Activated naive CD8-positive, alpha-beta T cell treated with anti-CD3 and anti-CD28 coated beads, Interleukin-2, amount 50 U/mL, for 24 hours (primary cell): ENCODE data around the gene TPI1.
"Not testable (repeated sequence)": the region's sequence is repeated elsewhere in the genome, so short reads cannot be mapped to it uniquely, and the experiment has no call there.

Experiments
- ATAC-seq: fragments of 150-1000 bp; cut with Tn5 transposase; one replicate; pipeline ENCODE4 v1.10.0; 2021
- DNase-seq: peaks from one replicate; pipeline ENCODE4 v3.0.0; 2021
- H3K27ac Mint-ChIP-seq: one replicate; pipeline ENCODE4 v1.8.0; 2021; ENCODE audit warnings: mild to moderate bottlenecking, mixed read lengths
- H3K27me3 Mint-ChIP-seq: one replicate; pipeline ENCODE4 v1.8.0; 2021; ENCODE audit warnings: mixed read lengths
- H3K36me3 Mint-ChIP-seq: one replicate; pipeline ENCODE4 v1.8.0; 2021; ENCODE audit warnings: low read depth, mixed read lengths
- H3K4me1 Mint-ChIP-seq: one replicate; pipeline ENCODE4 v1.8.0; 2021; ENCODE audit warnings: mixed read lengths
- H3K4me3 Mint-ChIP-seq: one replicate; pipeline ENCODE4 v1.8.0; 2021; ENCODE audit warnings: mild to moderate bottlenecking, moderate library complexity, mixed read lengths
- H3K9me3 Mint-ChIP-seq: one replicate; pipeline ENCODE4 v1.8.0; 2021; ENCODE audit warnings: mixed read lengths

The TPI1 gene

DNA sequence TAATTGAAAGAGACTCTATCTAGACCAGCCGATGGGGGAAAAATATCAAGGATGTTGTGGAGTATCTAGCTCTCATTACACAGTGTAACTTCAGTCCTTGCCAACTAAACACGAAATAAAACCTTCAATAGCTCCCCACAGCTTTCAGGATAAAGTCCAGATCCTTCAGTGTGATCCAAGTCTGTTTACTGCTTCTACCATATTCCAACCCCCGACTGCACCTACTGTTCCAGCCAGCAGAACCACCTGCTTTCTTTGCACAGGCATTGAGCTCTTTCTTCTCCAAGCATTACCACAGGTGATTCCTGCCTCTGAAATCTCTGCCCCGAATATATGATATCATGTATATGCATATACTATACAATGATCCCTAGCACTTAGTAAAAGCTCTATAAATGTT, 35.1 kb downstream of the TPI1 start:
- ATAC-seq: no peak
- Mint-ChIP-seq H3K27ac (no peak overlapping the region), H3K27me3 (no peaks in the 10 kb centered on the region), H3K36me3 (no peaks in the 10 kb centered on the region), H3K4me1 (peaks cover 12% of the 10 kb centered on the region), H3K4me3 (no peak overlapping the region), H3K9me3 (no peaks in the 10 kb centered on the region)
- DNase-seq: no peak

DNA sequence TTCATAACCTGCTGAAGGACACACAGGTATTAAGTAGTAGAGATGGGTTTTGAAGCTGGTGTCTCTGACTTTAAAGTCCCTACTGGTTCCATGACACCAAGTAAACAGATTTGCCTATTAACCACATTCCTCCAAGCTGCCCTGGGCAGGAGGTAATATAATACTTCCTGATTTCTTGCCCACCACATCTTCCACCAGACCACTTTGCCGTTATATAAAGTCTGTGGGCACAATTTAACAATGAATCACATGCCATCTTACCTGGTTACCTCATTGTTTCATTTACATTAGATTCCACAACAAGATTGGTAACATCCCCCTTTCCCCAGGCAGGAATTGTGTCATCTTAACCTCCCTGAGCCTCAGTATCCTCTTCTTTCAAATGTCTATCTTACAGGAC, 36.4 kb downstream of the TPI1 start:
- H3K36me3 Mint-ChIP-seq: no peaks in the 10 kb centered on the region
- H3K4me1 Mint-ChIP-seq: peaks cover 12% of the 10 kb centered on the region
- ATAC-seq (no peak), DNase-seq (no peak)
- H3K27me3 Mint-ChIP-seq: no peaks in the 10 kb centered on the region
- no peak overlapping the region for H3K4me3 Mint-ChIP-seq
- no peaks in the 10 kb centered on the region for H3K9me3 Mint-ChIP-seq
- no peak overlapping the region for H3K27ac Mint-ChIP-seq

DNA sequence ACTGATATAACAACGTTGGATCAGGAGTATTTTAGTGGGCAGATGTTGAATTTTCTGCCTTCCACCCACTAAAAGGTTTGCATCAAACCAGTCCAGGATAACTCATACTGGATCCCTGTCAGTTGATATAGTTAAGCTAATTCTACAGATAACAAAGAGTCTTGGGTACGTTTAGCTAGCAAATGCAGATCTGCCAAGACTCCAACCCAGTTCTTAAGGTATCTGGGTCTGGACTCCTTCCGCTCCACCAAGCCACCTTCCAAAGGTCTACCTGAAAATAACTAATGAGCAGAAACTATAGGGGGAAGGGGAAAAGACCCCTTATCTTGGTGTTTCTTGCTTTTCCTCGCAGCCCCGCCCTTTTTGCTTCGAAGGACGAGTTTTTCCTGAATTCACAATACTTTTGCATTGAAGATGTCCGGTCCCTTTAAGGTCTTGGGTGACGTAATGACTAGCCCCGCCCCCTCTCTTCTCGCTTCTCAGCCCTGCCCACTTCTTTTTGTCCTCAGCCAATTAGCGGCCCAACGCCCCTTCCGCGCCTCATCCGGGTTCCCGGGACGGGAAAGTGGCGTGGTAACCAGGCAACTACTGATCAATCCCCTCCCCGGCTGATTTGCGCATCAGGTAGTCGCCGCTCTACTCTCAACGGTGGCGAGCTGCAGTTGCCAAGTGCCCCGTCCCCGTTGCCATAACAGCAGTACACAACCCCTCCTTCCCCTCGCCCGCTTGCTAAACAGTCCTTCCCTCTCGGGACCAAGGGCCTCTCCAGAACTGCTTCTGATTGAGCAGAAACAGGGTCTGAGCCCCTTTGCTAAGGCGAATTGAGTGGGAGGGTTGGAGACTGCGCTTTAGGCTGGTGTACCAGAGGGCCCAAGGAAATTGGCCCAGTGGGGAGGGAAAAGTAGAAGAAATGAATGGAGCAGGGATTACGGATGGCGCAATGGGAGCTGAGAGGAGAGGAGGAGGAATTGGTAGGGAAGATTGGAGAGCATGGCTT, 37.2 kb downstream of the TPI1 start, which contains the start of gene LRRC23:
Gene LRRC23 (plus strand): TSS at position 543 of the 997 bp plus-strand sequence. CDS start 812 bp downstream, outside the sequence.
- DNase-seq: peak; percentile 98
- H3K27ac Mint-ChIP-seq: no peak within 1 kb of the TSS

DNA sequence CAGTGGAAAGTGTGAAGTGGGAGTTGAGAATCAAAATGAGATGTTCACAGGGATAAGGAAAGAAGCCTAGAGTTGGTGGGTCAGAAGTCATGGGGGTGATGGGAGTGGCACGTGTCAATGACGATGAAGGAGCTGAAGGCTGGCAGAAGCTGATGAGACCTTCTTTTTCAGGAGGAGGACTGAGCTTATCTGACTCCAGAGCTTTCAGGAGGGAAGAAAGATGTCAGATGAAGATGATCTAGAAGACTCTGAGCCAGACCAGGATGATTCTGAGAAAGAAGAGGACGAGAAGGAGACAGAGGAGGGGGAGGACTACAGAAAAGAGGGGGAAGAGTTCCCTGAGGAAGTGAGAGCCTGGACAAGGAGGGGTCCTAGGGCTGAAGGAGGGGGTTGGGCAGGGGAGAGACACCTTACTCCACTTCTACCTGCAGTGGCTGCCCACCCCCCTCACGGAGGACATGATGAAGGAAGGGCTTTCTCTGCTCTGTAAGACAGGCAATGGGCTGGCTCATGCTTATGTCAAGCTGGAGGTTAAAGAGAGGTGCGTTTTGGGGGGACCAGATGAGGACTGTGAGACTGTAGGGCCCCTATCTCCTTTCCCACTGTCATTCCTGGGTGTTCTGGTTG, 38.2 kb downstream of the TPI1 start:
- Mint-ChIP-seq H3K4me1 (peaks cover 2% of the 10 kb centered on the region), H3K36me3 (no peaks in the 10 kb centered on the region), H3K27ac (no peak overlapping the region), H3K9me3 (no peaks in the 10 kb centered on the region), H3K27me3 (no peaks in the 10 kb centered on the region), H3K4me3 (no peak overlapping the region)
- no peak for DNase-seq
- no peak for ATAC-seq

More for the DNA sequence above, 37.2 kb downstream of the TPI1 start, which contains the start of gene LRRC23:
- no peak within 1 kb of the TSS for H3K4me3 Mint-ChIP-seq
- no peaks in the 10 kb centered on the region for H3K36me3 Mint-ChIP-seq
- ATAC-seq: peak; percentile 97
- no peaks in the 10 kb centered on the region for H3K9me3 Mint-ChIP-seq
- H3K27me3 Mint-ChIP-seq: no peaks in the 10 kb centered on the region
- peaks cover 10% of the 10 kb centered on the region for H3K4me1 Mint-ChIP-seq

DNA sequence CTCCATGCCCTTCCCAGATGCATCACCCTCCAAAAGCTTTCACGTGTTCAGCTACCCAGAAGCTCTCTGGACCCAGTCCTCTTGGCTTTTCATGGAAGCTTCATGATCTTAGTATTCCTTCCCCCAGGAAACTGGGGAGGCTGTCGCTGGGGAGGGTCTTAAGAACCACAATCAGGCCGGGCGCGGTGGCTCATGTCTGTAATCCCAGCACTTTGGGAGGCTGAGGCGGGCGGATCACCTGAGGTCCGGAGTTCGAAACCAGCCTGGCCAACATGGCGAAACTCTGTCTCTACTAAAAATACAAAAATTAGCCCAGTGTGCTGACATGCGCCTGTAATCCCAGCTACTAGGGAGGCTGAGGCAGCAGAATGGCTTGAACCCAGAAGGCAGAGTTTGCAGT, 40.8 kb downstream of the TPI1 start:
- not testable (repeated sequence) for ATAC-seq, H3K9me3 Mint-ChIP-seq, H3K4me1 Mint-ChIP-seq, H3K27ac Mint-ChIP-seq, H3K36me3 Mint-ChIP-seq, DNase-seq, H3K4me3 Mint-ChIP-seq, H3K27me3 Mint-ChIP-seq

DNA sequence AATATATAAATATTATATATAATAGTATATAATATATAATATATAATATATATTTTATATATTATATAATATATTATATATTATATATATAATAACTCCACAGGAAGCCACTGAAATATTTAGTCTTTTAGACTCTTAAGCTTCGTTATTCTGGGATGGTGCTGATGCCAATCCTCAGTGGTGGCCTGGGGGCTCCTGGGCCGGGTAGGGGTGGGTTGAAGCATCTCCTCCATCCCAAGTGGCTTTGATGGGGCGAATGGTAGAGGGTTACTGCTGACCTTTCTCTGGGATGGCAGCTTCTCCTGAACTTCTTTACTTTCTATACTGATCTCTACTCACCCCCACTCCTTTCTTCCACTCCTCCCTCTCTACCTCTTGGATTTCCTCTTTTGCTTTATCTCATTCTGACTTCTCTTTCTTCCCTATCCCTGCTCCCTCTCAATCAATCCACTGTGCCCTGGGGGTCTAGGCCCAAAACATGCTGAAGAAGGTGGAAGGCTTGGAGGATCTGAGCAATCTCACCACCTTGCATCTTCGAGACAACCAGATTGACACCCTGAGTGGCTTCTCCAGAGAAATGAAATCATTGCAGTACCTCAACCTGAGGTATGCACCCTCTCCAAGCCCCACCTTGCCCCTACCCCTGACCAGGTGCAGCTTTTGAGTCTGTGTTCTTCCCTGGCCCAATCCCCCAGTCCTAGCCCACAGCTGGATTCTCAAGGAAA, 42.3 kb downstream of the TPI1 start:
- Mint-ChIP-seq H3K36me3 (no peaks in the 10 kb centered on the region), H3K9me3 (no peaks in the 10 kb centered on the region), H3K27ac (no peak overlapping the region), H3K4me1 (peaks cover 9% of the 10 kb centered on the region), H3K27me3 (peaks cover 2% of the 10 kb centered on the region), H3K4me3 (no peak overlapping the region)
- DNase-seq (no peak), ATAC-seq (no peak)

DNA sequence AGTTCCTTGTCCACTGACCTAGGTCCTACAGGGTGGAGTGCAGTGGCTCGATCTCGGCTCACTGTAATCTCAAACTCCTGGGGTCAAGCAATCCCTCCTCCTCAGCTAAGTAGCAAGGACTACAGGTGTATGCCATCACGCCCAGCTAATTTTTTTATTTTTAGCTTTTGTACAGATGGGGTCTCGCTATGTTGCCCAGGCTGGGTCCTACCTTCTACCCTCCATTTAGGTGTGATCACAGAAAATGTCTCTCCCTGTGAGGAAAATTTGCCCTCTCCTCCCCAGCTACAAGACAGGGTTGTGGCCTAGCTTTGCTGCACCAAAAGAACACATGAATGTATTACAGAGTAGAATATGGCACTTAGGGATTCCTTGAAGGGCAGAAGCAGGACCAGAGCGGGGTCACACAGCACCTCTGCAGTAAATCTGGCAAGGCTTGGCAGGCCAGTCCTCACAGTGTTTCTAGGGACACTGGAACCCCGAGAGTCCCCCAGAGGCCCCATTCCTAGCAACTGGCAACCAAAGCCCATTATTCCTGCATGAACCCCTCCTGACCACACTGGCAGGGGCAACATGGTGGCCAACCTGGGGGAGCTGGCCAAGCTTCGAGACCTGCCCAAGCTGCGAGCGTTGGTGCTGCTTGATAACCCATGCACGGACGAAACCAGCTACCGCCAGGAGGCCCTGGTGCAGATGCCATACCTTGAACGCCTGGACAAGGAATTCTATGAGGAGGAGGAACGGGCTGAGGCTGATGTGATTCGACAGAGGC, 45.0 kb downstream of the TPI1 start:
- Mint-ChIP-seq H3K36me3 (peaks cover 2% of the 10 kb centered on the region), H3K4me3 (no peak overlapping the region), H3K9me3 (no peaks in the 10 kb centered on the region), H3K27me3 (peaks cover 2% of the 10 kb centered on the region), H3K27ac (no peak overlapping the region), H3K4me1 (peaks cover 26% of the 10 kb centered on the region)
- ATAC-seq (no peak), DNase-seq (no peak)

DNA sequence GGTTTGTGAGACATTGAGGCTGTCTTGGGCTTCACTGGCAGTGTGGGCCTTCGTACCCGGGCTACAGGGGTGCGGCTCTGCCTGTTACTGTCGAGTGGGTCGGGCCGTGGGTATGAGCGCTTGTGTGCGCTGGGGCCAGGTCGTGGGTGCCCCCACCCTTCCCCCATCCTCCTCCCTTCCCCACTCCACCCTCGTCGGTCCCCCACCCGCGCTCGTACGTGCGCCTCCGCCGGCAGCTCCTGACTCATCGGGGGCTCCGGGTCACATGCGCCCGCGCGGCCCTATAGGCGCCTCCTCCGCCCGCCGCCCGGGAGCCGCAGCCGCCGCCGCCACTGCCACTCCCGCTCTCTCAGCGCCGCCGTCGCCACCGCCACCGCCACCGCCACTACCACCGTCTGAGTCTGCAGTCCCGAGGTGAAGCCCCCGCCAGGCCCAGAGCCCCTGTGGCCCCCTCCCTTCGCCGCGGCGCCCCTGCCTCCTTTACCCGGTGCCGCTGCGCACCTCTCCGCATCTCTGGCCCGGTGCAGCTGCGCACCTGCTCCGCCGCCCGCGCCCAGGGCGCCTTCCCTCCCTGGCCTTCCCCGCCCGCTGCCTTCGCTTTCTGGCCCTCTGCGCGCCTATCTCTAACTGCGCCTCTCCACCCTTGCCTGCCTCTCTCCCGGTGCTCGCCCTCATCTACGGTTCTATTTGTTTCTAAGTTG, 47.1 kb downstream of the TPI1 start, which contains the start of gene ENO2:
Gene ENO2 (plus strand): TSS at position 335 of the 701 bp plus-strand sequence. CDS start 1,253 bp downstream, outside the sequence.
- H3K4me1 Mint-ChIP-seq: peaks cover 29% of the 10 kb centered on the region
- ATAC-seq: peak; percentile 86
- H3K27ac Mint-ChIP-seq: peak within 1 kb of the TSS; percentile 87
- peak; percentile 84 for DNase-seq
- no peaks in the 10 kb centered on the region for H3K9me3 Mint-ChIP-seq
- H3K27me3 Mint-ChIP-seq: peaks cover 2% of the 10 kb centered on the region
- H3K36me3 Mint-ChIP-seq: peaks cover 8% of the 10 kb centered on the region
- H3K4me3 Mint-ChIP-seq: peak within 1 kb of the TSS; percentile 93

DNA sequence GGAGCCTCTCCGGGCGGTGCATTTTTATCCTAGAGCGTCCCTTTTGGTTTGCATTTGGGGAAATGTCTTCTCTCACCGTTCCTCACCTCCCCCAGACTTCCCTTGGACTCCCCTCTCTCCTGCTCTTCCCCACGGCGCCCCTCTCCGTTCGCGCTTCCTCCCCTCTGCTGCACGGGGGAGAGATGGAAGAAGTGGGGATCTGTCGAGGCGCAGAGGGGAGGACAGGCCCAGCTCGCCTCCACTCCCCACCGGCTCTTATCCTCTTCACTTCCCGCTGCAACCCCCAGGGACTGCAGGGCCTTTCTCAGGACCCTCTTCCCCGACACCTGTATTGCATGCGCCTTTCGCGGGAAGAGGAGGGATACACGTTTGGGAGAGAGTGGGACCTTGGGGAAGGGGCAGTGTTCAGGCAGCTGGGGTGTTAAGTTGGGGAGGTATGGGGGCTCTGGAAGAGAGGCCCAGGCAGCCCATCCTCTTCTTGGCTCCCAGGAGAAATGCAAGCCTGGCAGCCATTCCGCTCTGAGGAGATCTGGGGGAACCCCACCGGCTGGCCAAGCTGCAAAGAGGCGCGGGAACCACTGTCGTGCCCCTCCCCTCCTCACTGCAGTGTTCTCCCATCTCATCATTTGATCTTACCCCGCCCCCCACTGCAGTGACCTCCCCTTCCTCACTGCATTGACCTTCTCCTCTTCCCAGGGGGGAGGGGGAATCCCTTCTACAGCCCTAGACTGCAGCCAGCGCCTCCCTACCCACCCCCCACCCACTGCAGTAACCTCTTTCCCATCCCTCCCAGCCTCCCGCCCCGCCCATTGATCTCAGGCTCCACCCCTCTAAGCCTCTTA, 47.8 kb downstream of the TPI1 start:
- peak; percentile 25 for ATAC-seq
- Mint-ChIP-seq H3K4me3 (peak overlapping the region; percentile 93), H3K9me3 (no peaks in the 10 kb centered on the region), H3K4me1 (peaks cover 34% of the 10 kb centered on the region), H3K27ac (peak overlapping the region; percentile 81), H3K36me3 (peaks cover 15% of the 10 kb centered on the region), H3K27me3 (peaks cover 2% of the 10 kb centered on the region)
- no peak for DNase-seq

DNA sequence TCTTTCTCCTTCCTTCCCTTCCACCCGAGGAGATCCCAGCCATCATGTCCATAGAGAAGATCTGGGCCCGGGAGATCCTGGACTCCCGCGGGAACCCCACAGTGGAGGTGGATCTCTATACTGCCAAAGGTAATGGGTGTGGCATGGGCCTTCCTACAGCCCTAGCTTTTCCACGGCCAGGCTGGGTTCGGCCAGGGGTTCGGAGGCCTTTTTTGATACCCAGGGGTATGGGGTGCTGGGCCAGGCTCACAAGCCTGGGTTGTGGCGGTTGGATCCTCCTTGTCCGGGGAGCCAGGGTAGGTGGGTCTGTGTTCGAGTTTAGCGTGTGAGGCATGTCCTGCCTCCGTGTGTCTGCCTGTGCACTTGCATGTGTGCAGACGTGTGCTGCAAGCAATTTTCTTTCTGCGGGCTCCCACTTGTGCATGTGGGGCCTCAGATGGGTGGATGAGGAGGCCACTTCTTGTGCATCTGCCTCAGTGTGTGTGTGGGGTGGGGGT, 48.5 kb downstream of the TPI1 start:
- peaks cover 34% of the 10 kb centered on the region for H3K4me1 Mint-ChIP-seq
- H3K9me3 Mint-ChIP-seq: no peaks in the 10 kb centered on the region
- H3K4me3 Mint-ChIP-seq: peak overlapping the region; percentile 93
- peaks cover 2% of the 10 kb centered on the region for H3K27me3 Mint-ChIP-seq
- H3K27ac Mint-ChIP-seq: peak overlapping the region; percentile 42
- DNase-seq: no peak
- ATAC-seq: no peak
- H3K36me3 Mint-ChIP-seq: peaks cover 15% of the 10 kb centered on the region

DNA sequence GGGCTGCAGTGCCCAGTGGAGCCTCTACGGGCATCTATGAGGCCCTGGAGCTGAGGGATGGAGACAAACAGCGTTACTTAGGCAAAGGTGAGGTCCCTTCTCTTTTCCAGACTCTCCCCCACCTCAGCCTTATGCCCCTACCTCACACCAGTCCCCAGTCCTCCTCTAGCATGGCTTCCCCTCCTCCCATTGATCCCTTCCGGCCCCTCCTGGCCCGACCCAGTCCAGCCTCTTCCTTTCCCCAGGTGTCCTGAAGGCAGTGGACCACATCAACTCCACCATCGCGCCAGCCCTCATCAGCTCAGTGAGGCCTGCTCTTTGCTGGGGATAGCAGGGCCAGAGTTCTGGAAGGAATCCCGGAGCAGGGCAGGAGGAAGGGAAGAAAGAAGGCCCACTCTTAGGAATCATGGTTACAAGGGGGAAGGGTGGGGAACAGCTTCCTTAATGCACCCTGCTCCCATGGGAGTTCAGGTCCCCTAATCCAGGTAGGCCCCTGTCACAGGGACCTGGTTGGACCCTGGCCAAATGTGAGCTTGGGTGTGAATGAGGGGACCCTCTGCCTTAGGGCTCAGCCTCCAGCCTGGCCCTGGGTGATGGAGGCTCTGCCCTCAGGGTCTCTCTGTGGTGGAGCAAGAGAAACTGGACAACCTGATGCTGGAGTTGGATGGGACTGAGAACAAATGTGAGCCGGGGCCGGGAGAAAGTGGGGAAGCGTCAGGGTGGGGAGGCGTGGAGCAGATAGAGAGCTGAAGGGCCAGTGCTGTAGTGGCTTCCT, 49.3 kb downstream of the TPI1 start:
- ATAC-seq (no peak), DNase-seq (no peak)
- Mint-ChIP-seq H3K27me3 (peaks cover 2% of the 10 kb centered on the region), H3K27ac (no peak overlapping the region), H3K36me3 (peaks cover 15% of the 10 kb centered on the region), H3K4me1 (peaks cover 34% of the 10 kb centered on the region), H3K4me3 (no peak overlapping the region), H3K9me3 (no peaks in the 10 kb centered on the region)
